Endometrium (tissue), 2 donors: ENCODE measurements around the gene OR1N1.
"Not testable (repeated sequence)": the region's sequence is repeated elsewhere in the genome, so short reads cannot be mapped to it uniquely, and the experiment has no call there.

Experiments
- FAIRE-seq: peaks from 2 replicates; lab custom pipeline; 2012; peaks lifted over from hg19 to GRCh38; lab: Jason Lieb, UNC
- donor health status: control.
- donor health status: control.

OR1N1 gene

GRCh38 chr9:122527193-122527592, at the start of gene OR1N1:
Gene OR1N1 (minus strand): TSS chr9:122527293. CDS start chr9:122527293, 0 bp downstream.
- FAIRE-seq = no peak

DNA sequence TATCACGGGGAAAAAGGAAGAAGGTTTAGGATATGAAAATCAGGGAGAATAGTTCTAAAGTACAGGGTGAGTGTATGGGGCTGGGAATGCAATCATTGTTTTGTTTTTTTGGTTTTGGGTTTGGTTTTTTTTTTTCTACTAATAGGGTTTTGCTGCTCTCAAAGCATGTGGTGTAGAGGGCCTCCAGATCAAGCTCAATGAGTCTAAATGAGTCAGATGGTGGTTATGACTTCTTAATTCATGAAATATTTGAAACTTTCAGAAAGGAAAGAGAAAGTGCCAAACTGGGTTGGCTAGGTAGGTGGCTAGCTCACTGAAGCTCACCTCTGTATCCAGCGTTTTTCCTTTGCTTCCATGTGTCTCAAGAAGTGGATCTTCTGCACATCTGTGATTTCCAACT, 45.4 kb upstream of the OR1N1 start:
- no peak for FAIRE-seq

- no peak for FAIRE-seq
Observed at GRCh38 chr9:122567901-122568300, 40.8 kb upstream of the OR1N1 start.

DNA sequence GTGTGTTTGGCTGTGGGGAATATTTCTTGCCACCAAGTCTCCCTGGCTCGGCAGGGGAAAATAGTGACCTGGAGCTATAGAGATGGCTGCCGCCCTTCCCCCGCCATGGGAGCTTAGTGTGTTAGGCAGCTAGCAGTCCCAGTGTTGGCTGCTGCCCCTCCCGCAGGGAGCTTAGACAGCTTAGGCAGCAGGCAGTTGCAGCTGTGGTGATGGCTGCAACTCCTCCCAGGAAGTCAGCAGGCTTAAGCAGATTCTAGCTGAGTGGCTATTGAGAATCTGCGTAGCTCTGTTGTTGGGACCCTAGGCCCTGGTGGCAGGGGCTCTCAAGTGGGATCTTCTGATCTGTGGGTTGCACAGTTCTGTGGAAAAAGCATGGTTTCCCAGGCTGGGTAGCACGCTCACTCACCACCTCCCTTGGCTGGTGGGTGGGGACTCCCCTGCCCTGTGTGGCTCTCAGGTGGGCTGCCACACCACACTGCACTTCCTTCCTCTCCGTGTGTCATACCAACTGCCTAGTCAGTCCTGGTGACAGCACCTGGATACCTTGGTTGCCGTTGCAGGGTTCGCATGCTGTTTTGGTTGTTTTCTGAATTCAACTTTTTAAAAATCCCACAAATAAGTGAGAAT, 35.2 kb upstream of the OR1N1 start:
- no peak for FAIRE-seq

- FAIRE-seq = no peak
Observed at GRCh38 chr9:122561446-122561845, 34.4 kb upstream of the OR1N1 start.

GRCh38 chr9:122552812-122553211, 25.7 kb upstream of the OR1N1 start, which contains the start of gene OR1N2:
Gene OR1N2 (plus strand): TSS chr9:122553112. CDS start chr9:122553212, 100 bp downstream.
- no peak for FAIRE-seq

GRCh38 chr9:122551371-122551770, 24.3 kb upstream of the OR1N1 start:
- no peak for FAIRE-seq

DNA sequence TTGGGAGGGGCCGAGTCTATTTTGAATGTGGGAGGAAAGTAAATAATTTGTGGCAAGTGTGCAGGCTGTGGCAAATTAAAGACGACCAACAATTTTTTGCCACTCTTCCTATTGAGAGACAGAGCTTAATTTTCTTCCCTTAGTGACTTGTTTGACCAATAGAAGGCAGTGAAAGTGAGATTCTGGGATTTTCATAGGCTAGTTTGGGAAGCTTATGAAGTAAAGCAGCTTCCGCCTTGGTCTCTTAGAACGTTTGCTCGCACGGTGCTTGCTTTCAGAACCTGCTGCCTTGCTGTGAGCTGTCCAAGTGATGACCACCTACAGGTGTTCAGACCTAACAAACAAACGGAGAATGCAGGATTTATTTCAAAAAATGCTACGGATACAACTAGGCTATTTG, 19.1 kb upstream of the OR1N1 start:
- FAIRE-seq = no peak

- FAIRE-seq = no peak
Observed at GRCh38 chr9:122538757-122539156, 11.7 kb upstream of the OR1N1 start.

GRCh38 chr9:122537066-122537465, 10.0 kb upstream of the OR1N1 start:
- not testable (repeated sequence) for FAIRE-seq

DNA sequence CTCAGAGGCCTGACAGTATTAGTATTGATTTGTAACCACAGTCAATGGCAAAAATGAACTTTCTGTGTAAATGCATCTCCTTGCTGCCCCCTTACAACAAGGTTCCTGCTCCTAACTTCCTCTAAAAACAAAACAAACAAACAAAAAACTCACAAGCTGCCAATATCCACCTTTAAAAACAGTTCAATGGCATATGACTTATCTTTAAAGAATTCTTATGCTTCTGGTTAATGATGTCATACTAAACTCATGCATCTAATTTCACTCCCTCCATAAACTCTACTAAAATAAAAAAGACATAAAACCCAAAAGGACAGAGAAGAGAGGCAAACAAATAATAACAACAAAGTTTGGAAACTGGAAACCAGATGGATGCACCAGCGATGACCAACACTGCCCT, 9.0 kb upstream of the OR1N1 start:
- peak; percentile 91 for FAIRE-seq

DNA sequence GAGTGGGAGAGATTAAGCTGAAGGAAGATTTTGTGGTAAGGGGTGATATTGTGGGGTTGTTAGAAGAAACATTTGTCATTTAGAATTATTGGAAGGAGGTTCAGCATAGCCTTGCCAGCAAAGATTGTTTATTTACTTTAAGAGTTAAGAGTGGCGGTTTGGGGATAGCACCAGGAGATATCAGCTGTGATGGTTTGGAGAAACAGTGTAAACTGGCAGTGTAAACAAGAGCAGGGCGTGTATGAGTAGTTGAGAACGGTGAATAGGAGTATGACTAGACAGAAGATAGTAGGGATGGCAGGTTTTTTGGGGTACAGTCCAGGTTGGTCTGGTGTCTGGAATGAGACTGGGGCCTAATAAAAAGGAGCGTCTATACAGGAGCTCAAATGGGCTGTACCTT, 4.1 kb upstream of the OR1N1 start:
- FAIRE-seq = not testable (repeated sequence)

- no peak for FAIRE-seq
Observed at GRCh38 chr9:122526602-122527001, 491 bp downstream of the OR1N1 start.

- no peak for FAIRE-seq
Observed at GRCh38 chr9:122519376-122519775, 7.7 kb downstream of the OR1N1 start.

- FAIRE-seq = no peak
Observed at GRCh38 chr9:122518841-122519240, 8.3 kb downstream of the OR1N1 start, which contains the start of gene OR1J4. Gene OR1J4 (plus strand): TSS chr9:122519141. CDS start chr9:122519141, 0 bp downstream.

DNA sequence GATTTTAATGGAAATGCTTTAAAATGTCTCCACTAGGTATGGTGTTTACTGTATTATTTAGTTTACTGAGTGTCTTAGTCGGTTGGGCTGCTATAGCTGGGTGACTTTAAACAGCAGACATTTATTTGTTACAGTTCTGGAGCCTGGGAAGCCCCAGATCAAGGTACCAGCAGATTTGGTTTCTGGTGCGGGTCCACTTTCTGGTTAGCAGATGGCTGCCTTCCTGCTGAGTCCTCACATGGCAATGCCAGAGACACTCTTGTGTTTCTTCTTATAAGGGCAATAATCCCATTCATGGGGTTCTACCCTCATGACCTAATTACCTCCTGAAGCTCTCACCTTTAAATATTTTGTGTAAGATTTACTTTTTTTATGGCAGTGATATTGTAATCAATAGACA, 8.9 kb downstream of the OR1N1 start:
- no peak for FAIRE-seq

GRCh38 chr9:122510502-122510901, 16.6 kb downstream of the OR1N1 start, which contains the start of gene OR1J2:
Gene OR1J2 (plus strand): TSS chr9:122510802. CDS start chr9:122510802, 0 bp downstream.
- no peak for FAIRE-seq

GRCh38 chr9:122506964-122507363, 20.1 kb downstream of the OR1N1 start:
- FAIRE-seq = no peak

GRCh38 chr9:122498883-122499288, 28.2 kb downstream of the OR1N1 start:
- no peak for FAIRE-seq

GRCh38 chr9:122479062-122479461, 48.0 kb downstream of the OR1N1 start:
- FAIRE-seq = no peak

DNA sequence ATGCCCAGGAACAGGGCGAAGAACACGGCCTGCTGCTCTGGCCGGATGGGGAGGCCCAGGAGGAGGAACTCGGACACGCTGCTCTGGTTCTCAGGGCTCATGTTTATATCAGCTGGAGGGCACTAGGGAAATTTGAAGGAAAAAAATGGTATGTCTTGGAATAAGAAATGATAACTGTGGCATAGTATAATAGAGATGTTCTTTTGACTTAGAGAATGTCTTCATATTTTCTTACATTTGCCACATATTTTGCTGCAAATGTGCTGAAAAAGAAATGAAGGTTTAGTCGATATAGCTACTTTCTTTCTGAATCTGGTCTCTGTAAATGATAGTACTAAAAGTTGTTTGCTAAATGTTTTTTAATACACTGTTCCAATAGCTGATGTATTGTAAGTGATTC, 49.3 kb downstream of the OR1N1 start, which contains the start of gene OR1J1:
OR1J1 (minus strand) TSS at position 101 of the 400 bp plus-strand sequence; CDS start at position 101, 0 bp downstream.
- FAIRE-seq = no peak

DNA sequence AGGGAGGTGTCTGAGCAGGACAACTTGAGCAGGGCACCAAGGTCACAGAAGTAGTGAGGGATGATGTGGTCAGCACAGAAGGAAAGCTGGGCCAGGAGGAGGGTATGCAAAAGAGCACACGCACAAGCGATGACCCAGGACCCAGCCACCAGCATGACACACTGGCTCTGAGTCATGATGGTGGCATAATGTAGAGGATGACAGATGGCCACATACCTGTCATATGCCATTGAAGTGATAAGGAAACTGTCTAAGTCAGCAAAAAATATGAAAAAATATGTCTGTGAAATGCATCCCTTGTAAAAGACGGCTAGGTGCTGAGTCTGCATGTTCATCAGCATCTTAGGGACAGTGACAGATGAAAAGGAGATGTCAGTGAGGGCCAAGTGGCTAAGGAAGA, 49.7 kb downstream of the OR1N1 start:
- no peak for FAIRE-seq
